Calu3 (cell line): ENCODE data around the gene SIRPB2. TPM values are rescaled to one million over a fixed set of nuclear protein-coding genes. Genes with fewer than 3 reads are reported as not detected.

Source experiments
- BruUV-seq: library from RNA; stranded (reverse); fragments of 400-500 nt; replicated peaks from 2 replicates; lab custom pipeline; 2021; lab: Mats Ljungman, UMichigan
- CTCF ChIA-PET: fragments of 300-600 bp; sonication (Branson Sonifier 250); formaldehyde crosslinking; loops from one replicate; lab custom pipeline; 2022; ENCODE audit warnings: antibody characterized with exemption; lab: Charles Lee
- DNase-seq: peaks from one replicate; pipeline ENCODE4 v3.0.0; 2022
- H3K27ac Mint-ChIP-seq: one replicate; pipeline ENCODE4 v1.8.0; 2022; ENCODE audit warnings: mixed read lengths; ENCODE audit not compliant: unreplicated experiment
- H3K27me3 Mint-ChIP-seq: one replicate; pipeline ENCODE4 v1.8.0; 2022; ENCODE audit warnings: mixed read lengths; ENCODE audit not compliant: unreplicated experiment
- H3K36me3 Mint-ChIP-seq: one replicate; pipeline ENCODE4 v1.8.0; 2022; ENCODE audit warnings: mild to moderate bottlenecking, moderate library complexity, mixed read lengths; ENCODE audit not compliant: insufficient read depth, unreplicated experiment
- H3K4me1 Mint-ChIP-seq: one replicate; pipeline ENCODE4 v1.8.0; 2022; ENCODE audit warnings: mild to moderate bottlenecking, low read depth, mixed read lengths; ENCODE audit not compliant: unreplicated experiment
- H3K4me3 Mint-ChIP-seq: one replicate; pipeline ENCODE4 v1.8.0; 2022; ENCODE audit warnings: mild to moderate bottlenecking, low read depth, moderate library complexity, mixed read lengths; ENCODE audit not compliant: unreplicated experiment
- H3K9me3 Mint-ChIP-seq: one replicate; pipeline ENCODE4 v1.8.0; 2022; ENCODE audit warnings: low read depth, mixed read lengths; ENCODE audit not compliant: unreplicated experiment
- intact Hi-C: fragments of 100-400 bp; cut with micrococcal nuclease; formaldehyde crosslinking; loops from one replicate; pipeline ENCODE4 v1.10.0; 2022; ENCODE audit not compliant: unreplicated experiment
- total RNA-seq: library from RNA; stranded (reverse); gene quantifications from 2 replicates; pipeline ENCODE4 v1.2.3, GENCODE V29; 2022
- TF ChIP-seq, protein P1 (sequence below): fragments of 200-600 bp; IDR thresholded peaks from one replicate; pipeline ENCODE4 v1.8.0; 2022; ENCODE audit warnings: antibody characterized with exemption; ENCODE audit not compliant: unreplicated experiment

Gene SIRPB2
- total RNA-seq, 1 experiment from 2014 or later, result 0.57 TPM

DNA sequence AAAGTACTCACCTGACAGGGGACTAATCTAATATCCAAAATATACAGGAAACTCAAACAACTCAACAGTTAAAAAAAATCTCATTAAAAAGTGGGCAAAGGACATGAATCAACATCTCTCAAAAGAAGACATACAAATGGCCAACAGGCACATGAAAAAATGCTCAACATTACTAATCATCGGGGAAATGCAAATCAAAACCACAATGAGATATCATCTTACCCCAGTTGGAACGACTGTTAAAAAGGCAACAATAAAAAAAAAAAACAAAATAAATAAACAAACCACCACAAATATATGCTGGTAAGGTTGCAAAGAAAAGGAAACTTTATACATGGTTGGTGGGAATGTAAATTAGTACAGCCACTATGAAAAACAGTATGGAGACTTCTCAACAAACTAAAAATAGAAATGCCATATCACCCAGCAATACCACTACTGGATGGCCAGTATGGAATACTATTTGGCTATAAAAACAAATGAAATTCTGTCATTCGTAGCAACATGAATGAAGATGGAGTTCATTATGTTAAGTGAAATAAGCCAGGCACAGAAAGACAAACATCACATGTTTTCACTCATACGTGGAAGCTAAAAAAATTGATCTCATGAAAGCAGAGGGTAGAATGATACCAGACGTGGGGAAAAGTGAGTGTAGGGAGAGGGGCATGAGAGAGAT lies 6.6 kb downstream of the SIRPB2 start:
- H3K4me1 Mint-ChIP-seq, result peaks cover 34% of the 10 kb centered on the region
- no peak for DNase-seq
- CTCF ChIA-PET, result no interaction called here
- H3K9me3 Mint-ChIP-seq, result no peaks in the 10 kb centered on the region
- H3K36me3 Mint-ChIP-seq, result no peaks in the 10 kb centered on the region
- no peak overlapping the region for H3K27ac Mint-ChIP-seq
- H3K4me3 Mint-ChIP-seq, result no peak overlapping the region
- no TSS peak for BruUV-seq
- TF ChIP-seq, protein P1, sequence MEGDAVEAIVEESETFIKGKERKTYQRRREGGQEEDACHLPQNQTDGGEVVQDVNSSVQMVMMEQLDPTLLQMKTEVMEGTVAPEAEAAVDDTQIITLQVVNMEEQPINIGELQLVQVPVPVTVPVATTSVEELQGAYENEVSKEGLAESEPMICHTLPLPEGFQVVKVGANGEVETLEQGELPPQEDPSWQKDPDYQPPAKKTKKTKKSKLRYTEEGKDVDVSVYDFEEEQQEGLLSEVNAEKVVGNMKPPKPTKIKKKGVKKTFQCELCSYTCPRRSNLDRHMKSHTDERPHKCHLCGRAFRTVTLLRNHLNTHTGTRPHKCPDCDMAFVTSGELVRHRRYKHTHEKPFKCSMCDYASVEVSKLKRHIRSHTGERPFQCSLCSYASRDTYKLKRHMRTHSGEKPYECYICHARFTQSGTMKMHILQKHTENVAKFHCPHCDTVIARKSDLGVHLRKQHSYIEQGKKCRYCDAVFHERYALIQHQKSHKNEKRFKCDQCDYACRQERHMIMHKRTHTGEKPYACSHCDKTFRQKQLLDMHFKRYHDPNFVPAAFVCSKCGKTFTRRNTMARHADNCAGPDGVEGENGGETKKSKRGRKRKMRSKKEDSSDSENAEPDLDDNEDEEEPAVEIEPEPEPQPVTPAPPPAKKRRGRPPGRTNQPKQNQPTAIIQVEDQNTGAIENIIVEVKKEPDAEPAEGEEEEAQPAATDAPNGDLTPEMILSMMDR, result no peak
- no peaks in the 10 kb centered on the region for H3K27me3 Mint-ChIP-seq
- intact Hi-C loops, result no loop called here

DNA sequence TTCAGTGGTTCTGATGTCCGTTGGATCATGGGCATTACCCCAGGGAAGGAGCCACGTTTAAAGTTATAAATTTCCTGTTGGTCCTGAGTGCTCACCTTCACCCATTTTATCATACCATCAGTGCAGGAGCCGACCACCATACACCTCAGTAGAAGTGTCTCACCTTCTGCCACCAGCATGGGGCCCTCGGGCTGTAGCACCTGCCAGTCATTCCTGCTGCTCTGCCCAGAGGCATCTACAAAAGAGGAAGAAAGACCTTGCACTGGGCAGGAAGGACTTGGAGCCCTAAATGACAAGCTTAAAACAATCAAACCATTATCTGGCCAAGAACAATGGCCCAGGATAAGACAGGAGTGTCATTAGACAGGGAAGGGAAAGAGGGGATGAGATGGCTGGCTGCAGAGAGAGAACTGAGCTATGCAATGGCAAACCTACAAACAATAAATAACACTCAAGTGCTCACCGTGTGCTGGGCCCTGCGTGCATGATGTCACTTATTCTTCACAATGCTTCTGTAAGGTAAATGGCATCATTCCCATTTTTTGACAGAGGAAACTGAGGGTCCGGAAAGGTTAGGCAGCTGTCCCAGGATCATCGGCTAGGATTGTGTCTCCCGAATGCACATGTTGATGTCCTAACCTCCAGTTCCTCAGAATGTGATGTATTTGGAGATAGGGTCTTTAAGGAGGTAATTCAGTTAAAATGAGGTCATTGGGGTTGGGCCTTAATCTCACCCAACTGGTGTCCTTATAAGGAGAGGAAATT lies 11.2 kb downstream of the SIRPB2 start:
- Mint-ChIP-seq H3K36me3 (no peaks in the 10 kb centered on the region), H3K27ac (no peak overlapping the region), H3K27me3 (no peaks in the 10 kb centered on the region), H3K4me3 (no peak overlapping the region), H3K4me1 (peaks cover 30% of the 10 kb centered on the region), H3K9me3 (no peaks in the 10 kb centered on the region)
- DNase-seq, result no peak
- BruUV-seq, result no TSS peak
- TF ChIP-seq, protein P1, result no peak
- intact Hi-C loops, result no loop called here
- CTCF ChIA-PET, result interaction anchor here (1.9 kb wide), 1 partner anchor 24 kb away, joined by 8 read pairs; no protein-coding TSS in a partner anchor

DNA sequence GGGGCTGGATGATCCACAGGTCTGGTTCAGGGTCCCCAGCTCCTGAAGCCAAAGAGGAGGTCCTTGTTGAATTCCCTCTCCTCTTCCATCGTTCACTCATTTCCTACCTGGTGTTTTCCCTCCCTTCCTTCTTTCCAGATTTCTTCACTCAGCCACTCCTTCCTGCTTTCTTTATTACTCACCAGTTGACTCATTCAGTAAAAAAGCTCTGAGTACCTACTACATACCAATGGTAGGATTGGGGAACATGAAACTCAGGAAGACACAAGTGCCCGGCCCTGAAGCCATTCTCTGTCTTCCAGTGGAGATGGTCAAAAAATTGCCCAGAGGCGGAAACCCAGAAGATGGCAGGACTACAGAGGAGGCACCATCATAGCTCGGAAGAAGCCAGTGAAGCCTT lies 12.7 kb downstream of the SIRPB2 start:
- no TSS peak for BruUV-seq
- Mint-ChIP-seq H3K4me3 (peak overlapping the region; percentile 27), H3K9me3 (no peaks in the 10 kb centered on the region), H3K27ac (peak overlapping the region; percentile 75), H3K36me3 (no peaks in the 10 kb centered on the region), H3K4me1 (peaks cover 21% of the 10 kb centered on the region), H3K27me3 (no peaks in the 10 kb centered on the region)
- DNase-seq, result no peak
- TF ChIP-seq, protein P1, result no peak
- intact Hi-C loops, result no loop called here
- CTCF ChIA-PET, result interaction anchor here (0.8 to 1.9 kb wide), 4 partner anchors 17 to 299 kb away, joined by 3 to 8 read pairs (median 4); no protein-coding TSS in a partner anchor

DNA sequence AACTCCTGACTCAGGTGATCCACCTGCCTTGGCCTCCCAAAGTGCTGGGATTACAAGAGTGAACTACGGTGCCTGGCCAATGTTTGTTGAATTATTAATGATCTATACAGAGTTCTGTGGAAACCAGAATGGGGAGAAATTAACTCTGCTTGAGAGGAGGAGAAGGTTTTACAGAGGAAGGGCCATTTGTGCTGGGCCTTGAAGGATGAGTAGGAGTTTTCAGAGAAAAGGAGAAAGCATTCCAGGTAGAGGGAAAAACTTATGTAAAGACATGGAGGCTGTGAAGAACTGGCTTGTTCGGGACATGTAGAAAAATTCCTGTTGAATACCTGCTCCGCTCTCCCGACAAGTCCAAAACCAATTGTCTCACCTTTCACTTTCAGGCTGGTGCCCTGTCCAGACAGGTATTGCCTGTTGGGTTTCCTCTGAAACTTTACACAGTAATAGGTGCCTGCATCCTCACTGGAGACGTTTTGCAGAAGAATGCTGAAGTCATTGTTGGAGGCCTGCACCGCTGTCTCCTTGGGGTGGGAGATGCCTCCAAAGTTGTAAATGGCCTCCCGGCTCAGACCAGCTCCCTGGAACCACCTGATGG lies 13.2 kb downstream of the SIRPB2 start:
- Mint-ChIP-seq H3K27me3 (no peaks in the 10 kb centered on the region), H3K36me3 (no peaks in the 10 kb centered on the region), H3K9me3 (no peaks in the 10 kb centered on the region), H3K4me1 (peaks cover 27% of the 10 kb centered on the region), H3K4me3 (peak overlapping the region; percentile 27), H3K27ac (peak overlapping the region; percentile 75)
- TSS peak; percentile 81 for BruUV-seq
- intact Hi-C loops, result no loop called here
- CTCF ChIA-PET, result interaction anchor here (0.8 to 1.9 kb wide), 4 partner anchors 17 to 299 kb away, joined by 3 to 8 read pairs (median 4); no protein-coding TSS in a partner anchor
- peak; percentile 30 for DNase-seq
- TF ChIP-seq, protein P1, result no peak
